Progenitor cell of endocrine pancreas (in vitro differentiated cells): ENCODE measurements around the gene ADAP2. TPM values are rescaled to one million over a fixed set of nuclear protein-coding genes. Genes with fewer than 3 reads are reported as not detected.

ENCODE experiments used
- DNase-seq: peaks from one replicate; pipeline ENCODE4 v3.0.0; 2021; ENCODE audit warnings: low spot score; ENCODE audit not compliant: unreplicated experiment
- H3K27ac Mint-ChIP-seq: 2 replicates; pipeline ENCODE4 v1.8.0; 2021; ENCODE audit warnings: mild to moderate bottlenecking, moderate library complexity, mixed read lengths
- H3K27me3 Mint-ChIP-seq: 2 replicates; pipeline ENCODE4 v1.8.0; 2021; ENCODE audit warnings: mixed read lengths
- H3K36me3 Mint-ChIP-seq: 2 replicates; pipeline ENCODE4 v1.8.0; 2022; ENCODE audit warnings: mixed read lengths; ENCODE audit not compliant: insufficient read depth
- H3K4me1 Mint-ChIP-seq: 2 replicates; pipeline ENCODE4 v1.8.0; 2021; ENCODE audit warnings: low read depth, mixed read lengths
- H3K4me3 Mint-ChIP-seq: 2 replicates; pipeline ENCODE4 v1.8.0; 2021; ENCODE audit warnings: low read depth, mild to moderate bottlenecking, moderate library complexity, mixed read lengths
- H3K9me3 Mint-ChIP-seq: 2 replicates; pipeline ENCODE4 v1.8.0; 2021; ENCODE audit warnings: low read depth, mixed read lengths
- total RNA-seq: library from RNA; stranded (reverse); gene quantifications from 2 replicates; pipeline ENCODE4 v1.2.1, GENCODE V29; 2021
- TF ChIP-seq, protein P1 (sequence below): fragments of 200-600 bp; sonication (generic); IDR thresholded peaks from one replicate; pipeline ENCODE4 v1.5.0; 2021; ENCODE audit warnings: antibody characterized with exemption, mild to moderate bottlenecking; ENCODE audit not compliant: unreplicated experiment

Gene ADAP2
- total RNA-seq, 1 donor from 2014 or later, result 1.2 TPM

GRCh38 chr17:30933966-30934365 is 12.2 kb downstream of the ADAP2 start:
- Mint-ChIP-seq H3K36me3 (no peaks in the 10 kb centered on the region), H3K9me3 (no peaks in the 10 kb centered on the region), H3K4me1 (no peaks in the 10 kb centered on the region), H3K27ac (no peak overlapping the region), H3K27me3 (peaks cover 17% of the 10 kb centered on the region), H3K4me3 (no peak overlapping the region)
- no peak for DNase-seq
- TF ChIP-seq, protein P1, sequence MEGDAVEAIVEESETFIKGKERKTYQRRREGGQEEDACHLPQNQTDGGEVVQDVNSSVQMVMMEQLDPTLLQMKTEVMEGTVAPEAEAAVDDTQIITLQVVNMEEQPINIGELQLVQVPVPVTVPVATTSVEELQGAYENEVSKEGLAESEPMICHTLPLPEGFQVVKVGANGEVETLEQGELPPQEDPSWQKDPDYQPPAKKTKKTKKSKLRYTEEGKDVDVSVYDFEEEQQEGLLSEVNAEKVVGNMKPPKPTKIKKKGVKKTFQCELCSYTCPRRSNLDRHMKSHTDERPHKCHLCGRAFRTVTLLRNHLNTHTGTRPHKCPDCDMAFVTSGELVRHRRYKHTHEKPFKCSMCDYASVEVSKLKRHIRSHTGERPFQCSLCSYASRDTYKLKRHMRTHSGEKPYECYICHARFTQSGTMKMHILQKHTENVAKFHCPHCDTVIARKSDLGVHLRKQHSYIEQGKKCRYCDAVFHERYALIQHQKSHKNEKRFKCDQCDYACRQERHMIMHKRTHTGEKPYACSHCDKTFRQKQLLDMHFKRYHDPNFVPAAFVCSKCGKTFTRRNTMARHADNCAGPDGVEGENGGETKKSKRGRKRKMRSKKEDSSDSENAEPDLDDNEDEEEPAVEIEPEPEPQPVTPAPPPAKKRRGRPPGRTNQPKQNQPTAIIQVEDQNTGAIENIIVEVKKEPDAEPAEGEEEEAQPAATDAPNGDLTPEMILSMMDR, result no peak

- no peak for DNase-seq
- Mint-ChIP-seq H3K36me3 (no peaks in the 10 kb centered on the region), H3K4me1 (peaks cover 4% of the 10 kb centered on the region), H3K4me3 (no peak overlapping the region), H3K27ac (no peak overlapping the region), H3K9me3 (no peaks in the 10 kb centered on the region), H3K27me3 (peaks cover 14% of the 10 kb centered on the region)
- TF ChIP-seq, protein P1, result no peak
Observed at GRCh38 chr17:30939051-30939689, 17.4 kb downstream of the ADAP2 start.

- no peak for DNase-seq
- no peaks in the 10 kb centered on the region for H3K36me3 Mint-ChIP-seq
- H3K27me3 Mint-ChIP-seq, result peaks cover 7% of the 10 kb centered on the region
- TF ChIP-seq, protein P1, result peak; percentile 15
- no peak overlapping the region for H3K4me3 Mint-ChIP-seq
- no peak overlapping the region for H3K27ac Mint-ChIP-seq
- no peaks in the 10 kb centered on the region for H3K9me3 Mint-ChIP-seq
- peaks cover 4% of the 10 kb centered on the region for H3K4me1 Mint-ChIP-seq
Observed at GRCh38 chr17:30942308-30943079, 20.7 kb downstream of the ADAP2 start.

GRCh38 chr17:30947796-30948195 is 26.1 kb downstream of the ADAP2 start:
- H3K36me3 Mint-ChIP-seq, result no peaks in the 10 kb centered on the region
- H3K27ac Mint-ChIP-seq, result no peak overlapping the region
- no peak for DNase-seq
- H3K4me3 Mint-ChIP-seq, result no peak overlapping the region
- H3K4me1 Mint-ChIP-seq, result peaks cover 6% of the 10 kb centered on the region
- no peaks in the 10 kb centered on the region for H3K9me3 Mint-ChIP-seq
- no peaks in the 10 kb centered on the region for H3K27me3 Mint-ChIP-seq
- TF ChIP-seq, protein P1, result no peak

- TF ChIP-seq, protein P1, result no peak
- DNase-seq, result no peak
- H3K36me3 Mint-ChIP-seq, result no peaks in the 10 kb centered on the region
- H3K9me3 Mint-ChIP-seq, result no peaks in the 10 kb centered on the region
- H3K27ac Mint-ChIP-seq, result no peak overlapping the region
- peaks cover 5% of the 10 kb centered on the region for H3K4me1 Mint-ChIP-seq
- no peak overlapping the region for H3K4me3 Mint-ChIP-seq
- no peaks in the 10 kb centered on the region for H3K27me3 Mint-ChIP-seq
Observed at GRCh38 chr17:30950189-30950588, 28.4 kb downstream of the ADAP2 start.
